GM21528 (cell line): ENCODE measurements around the gene SUPT20H.

ENCODE experiments used
- ATAC-seq: cut with Tn5 transposase; IDR thresholded peaks from one replicate; pipeline ENCODE4 v1.9.1; 2021; ENCODE audit warnings: mild to moderate bottlenecking, moderate library complexity; ENCODE audit not compliant: unreplicated experiment, low FRiP score

Gene SUPT20H

DNA sequence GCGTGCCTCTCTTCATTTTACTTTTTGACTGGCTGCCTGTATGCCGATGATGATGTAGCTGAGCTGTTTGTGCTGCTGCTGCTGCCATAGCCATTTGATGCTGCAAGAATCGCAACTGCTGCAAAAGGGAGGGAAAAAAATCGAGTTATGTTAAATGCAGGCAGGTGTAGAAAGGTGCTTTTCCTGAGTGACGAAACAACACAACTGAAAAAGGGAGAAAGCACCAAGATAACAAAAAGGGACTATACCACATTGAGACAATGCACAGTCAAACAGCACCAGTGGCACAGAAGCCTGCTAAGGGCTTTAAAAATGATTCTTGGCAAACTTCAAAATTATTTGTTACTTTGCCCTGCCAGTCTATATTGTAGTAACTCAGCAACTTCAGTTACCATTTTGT lies 49.8 kb downstream of the SUPT20H start:
- ATAC-seq, result no peak

DNA sequence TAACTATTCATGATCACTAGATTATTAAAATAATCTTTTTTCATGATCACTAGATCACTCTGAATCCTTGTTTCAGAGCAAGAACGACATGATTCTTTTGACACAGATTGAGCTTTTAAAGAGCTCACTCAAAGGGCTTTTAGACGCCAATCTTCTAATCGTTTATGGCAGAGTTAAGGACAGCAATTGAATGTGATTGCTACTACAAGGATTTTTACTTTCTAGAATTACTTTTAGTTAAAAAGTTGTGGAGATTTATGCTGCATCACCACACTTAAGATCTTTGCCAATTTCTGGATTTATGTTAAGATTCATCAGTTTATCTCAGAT lies 57.6 kb downstream of the SUPT20H start:
- no peak for ATAC-seq

DNA sequence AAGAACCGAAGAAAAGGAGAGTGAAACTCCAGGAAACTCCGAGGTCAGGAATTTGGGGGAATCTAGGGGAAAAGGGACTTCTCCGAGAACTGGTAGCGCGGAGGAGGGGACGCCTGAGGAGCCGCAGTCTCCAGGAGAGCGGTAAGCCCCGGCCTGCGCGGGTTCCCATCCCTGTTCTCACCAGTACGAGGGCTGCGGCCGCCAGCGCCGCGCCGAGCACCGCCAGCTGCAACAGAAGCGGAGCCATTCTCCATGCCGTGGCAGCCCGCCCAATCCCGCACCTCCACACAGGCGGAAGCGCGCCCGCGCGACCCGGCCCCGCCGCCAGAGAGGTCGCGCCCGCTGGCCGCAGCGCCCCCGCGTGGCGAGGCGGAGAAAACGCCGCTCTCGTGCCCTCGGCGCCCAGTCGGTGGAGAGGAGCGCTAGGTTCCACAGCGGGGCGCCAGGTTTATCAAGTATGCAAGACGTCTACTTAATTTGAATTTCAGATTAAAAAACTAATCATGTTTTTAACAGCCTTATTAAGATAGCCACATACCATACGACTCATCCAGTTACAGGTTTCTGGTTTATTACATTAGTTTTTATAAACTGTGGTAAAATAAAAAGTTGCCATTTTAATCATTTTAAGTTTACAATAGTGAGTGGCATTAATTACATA lies 60.3 kb downstream of the SUPT20H start, which contains the start of gene ALG5:
ALG5 (minus strand) TSS at position 287 of the 661 bp plus-strand sequence; CDS start at position 247, 40 bp downstream.
- ATAC-seq, result peak; percentile 63

DNA sequence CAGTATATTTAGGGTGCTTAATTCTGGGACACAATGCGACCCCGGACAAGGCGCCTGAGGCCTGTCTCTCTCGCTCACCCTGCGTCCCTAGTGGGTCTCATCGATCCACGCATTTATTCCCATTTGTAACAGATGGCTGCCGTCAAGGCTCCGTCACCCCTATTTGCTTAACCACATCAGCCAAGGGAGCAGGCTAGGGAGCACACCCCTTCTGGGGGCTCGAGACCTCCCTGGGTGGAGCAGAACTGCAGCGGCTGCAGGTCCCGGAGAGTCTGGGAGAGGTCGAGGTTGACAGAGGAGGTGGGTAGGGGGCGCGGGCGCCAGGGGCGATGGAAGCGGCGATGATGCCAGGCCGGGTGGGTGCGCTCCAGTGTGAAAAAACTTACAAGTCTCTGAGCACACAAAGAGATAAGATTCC lies 60.9 kb downstream of the SUPT20H start:
- ATAC-seq, result no peak

DNA sequence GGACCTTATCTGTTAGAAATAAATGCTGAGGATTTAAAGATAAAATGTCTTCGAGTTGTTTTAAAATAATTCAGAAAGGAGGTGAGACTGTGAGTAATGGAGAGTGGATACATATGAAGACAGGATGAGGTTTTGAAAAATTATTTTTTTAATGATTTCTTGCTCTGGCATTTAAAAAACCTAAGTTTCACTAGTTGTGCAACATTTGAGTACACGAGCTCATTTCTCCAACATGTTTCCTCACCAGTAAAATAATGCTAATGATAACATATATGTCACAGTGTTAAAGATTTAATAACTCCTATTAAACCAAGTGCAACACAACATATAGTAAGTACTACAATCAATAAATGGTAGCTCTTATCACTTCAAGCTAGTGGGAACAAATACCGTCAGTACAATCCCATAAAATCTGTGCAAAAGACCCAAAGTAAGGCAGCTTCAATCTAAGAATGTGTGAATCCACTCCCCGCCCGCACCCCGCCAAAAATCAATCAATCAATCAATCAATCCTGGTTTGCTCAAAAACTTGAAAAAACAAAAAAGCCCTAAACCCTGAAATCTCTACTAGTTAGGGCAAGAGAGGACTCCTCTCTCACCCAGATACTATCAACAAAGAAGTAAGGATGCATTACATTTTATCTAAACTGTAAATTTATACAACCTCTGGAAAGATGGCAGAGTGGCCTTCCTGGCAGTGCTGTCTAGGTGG lies 61.6 kb downstream of the SUPT20H start:
- no peak for ATAC-seq

DNA sequence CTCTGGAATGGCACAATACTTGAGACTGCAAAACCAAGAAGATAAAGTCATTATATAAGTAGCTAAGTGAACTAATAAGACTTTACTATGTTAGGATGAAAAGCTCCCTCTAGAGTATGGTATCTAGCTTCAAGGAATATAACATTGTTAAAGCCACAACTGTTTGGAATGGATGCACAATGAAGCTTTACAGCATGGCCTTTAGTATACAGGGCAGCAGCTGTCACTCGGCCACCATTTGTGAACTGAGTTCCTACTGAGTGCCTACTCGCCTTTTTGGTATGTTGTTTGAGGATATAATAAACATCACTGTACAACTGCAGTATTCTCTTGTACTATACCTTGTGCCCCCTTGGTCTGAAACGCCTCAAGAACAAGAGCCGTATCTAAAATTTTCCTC lies 67.1 kb downstream of the SUPT20H start:
- no peak for ATAC-seq

DNA sequence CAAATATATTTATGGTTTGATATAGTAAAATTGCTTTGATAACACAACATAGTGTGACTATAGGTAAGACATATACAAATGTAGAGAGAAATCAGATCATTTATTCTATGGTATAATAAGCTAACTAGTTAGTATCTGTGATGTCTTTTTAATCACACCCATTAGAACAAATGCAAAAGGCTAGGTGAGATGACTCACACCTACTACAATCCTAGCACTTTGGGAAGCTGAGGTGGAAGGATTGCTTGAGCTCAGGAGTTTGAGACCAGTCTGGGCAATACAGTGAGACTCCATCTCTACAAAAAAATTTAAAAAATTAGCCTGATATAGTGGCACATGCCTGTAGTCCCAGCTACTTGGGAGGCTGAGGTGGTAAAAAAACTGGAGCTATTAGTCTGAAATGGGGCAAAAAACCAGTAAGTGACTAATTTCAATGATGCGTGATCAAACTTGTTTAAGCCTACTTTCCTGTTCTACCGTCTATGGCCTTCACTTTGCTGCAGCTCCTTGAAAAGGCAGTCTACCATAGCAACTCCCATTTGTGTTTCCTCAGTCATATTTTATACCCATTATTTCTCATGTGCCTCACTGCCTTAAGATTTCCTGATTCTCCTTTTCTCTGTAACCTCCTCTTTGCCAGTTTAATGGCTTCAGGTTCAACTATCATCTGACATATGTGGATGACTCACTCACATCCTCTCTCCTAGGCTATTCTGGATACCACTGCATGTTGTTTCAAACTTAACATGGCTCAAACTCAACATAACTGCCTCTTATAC lies 72.8 kb downstream of the SUPT20H start:
- no peak for ATAC-seq

DNA sequence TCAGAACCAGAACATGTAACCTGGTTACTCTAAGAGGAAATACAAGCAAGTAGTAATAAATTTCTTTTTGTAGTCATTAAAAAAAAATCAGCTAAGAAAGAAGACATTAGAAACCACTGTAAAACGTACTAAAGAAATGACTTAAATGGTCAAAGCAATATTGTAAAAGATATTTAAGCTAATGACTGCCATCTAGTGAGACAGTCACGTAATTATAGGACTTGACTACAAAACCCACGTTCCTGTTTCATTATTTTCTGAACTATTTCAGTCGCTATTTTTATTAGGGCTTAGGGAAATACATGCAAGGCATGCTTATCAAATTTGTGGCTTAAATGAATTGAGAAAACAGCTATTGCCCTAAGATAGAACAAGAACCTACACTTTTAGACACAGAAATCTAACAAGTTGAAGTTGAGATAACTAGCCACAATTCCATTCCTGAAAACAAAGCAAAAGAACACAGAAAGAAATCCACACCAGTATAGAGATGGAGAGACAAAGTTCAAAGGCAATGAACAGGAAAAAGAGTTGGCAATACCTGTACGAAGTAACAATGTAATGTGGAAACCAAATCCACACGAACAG lies 78.2 kb downstream of the SUPT20H start:
- ATAC-seq, result no peak

DNA sequence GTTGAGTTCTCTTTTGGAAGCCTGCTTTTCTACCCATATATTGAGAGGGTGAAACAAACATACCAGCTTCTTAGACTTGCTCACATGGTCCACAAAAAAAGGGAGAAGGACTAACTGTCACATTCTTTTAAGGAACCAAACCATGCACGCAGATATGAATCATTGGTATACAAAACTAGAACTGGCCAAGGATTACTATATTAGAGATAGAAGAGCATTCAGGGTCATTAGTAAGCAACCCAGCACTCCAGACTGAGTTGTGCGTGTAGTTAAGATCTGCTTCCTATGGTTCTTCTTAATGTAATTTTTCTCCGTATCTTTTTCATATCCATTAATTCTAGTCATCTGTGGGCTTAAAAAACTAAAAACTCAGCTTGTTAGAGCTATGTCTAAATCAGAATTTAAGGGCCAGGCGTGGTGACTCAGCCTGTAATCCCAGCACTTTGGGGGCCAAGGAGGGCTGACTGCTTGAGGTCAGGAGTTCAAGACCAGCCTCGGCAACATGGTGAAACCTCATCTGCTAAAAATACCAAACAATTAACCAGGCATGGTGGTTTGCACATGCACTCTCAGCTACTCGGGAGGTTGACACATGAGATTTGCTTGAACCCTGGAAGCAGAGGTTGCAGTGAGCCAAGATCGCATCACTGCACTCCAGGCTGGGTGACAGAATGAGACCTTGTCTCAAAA lies 80.0 kb downstream of the SUPT20H start:
- ATAC-seq, result no peak

DNA sequence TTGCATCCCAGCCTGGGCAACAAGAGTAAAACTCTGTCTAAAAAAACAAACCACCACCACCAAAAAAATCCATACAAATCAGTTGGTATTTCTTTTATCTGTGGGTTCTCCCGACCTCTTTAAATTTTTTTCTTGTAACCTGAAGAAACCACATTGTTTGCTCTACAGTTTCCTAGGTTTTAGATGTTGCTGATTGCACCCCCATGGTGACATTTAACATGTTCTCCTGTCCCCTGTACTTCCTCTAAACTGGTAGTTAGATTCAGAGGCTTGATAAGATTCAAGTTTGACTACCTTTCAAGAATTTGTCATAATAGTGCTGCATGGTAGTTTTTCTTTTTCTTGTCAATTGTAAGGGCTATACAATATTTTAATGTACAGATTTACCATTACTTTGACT lies 84.3 kb downstream of the SUPT20H start:
- no peak for ATAC-seq

DNA sequence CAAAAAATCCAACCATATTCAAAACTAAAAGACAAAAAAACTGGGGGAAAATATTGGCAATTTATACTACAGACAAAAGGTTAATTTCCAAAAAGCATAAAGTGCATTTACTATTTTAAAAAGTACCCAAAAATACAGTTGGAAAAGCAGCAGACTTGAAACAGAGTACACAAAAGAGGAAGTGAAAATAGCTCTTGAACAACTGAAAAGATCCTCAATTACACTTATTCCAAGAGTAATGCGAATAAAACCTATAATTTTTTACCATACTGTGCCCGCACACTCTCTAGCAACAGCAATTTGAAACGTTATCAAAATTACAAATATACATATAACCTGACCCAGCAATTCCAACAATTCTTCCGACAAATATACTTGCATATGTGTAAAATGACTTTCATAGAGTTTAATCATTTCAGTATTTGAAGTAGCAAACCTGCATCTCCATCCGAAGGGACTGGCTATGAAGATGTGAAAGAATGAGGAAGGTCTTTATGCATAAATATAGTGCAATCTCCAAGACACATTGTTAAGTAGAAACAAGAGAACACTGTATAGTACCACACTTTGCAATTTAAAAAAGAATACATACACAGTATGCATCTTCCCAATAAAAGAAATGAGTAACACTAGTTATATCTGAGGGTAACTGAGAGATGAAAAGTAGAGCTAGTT lies 85.7 kb downstream of the SUPT20H start:
- ATAC-seq, result peak; percentile 85

DNA sequence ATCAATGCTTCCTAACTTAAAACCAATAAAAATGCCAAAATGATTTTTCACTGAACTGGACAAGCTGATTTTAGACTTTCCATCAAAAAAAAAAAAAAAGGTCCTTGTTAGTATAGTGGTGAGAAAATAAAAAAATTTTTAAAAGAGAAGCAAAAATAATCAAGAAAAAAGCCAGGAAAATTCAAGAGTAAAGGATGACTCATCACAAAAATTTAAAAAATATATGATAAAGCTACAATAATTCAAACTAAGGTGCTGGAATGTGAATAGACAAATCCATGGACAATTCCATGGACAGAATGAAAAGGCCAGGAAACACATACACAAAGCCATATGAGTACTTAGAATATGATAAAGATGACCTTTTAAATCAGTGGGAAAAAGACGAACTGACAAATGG lies 86.5 kb downstream of the SUPT20H start:
- ATAC-seq, result no peak

DNA sequence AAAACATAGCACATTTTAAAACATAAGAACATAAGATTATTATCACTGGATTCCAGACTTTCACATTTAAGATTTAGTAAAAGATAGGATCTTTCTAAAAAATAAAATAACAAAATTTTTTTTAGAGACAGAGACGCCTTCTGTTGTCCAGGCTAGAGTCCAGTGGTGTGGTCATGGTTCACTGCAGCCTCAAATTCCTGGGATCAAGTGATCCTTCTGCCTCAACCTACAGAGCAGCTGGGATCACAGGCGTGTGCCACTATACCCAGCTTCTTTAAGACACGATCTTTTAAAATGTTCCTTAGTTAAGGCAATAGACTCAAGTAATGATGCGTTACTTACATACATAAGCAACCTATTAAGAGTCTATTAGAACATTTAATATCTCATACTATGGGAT lies 93.1 kb downstream of the SUPT20H start:
- ATAC-seq, result no peak

DNA sequence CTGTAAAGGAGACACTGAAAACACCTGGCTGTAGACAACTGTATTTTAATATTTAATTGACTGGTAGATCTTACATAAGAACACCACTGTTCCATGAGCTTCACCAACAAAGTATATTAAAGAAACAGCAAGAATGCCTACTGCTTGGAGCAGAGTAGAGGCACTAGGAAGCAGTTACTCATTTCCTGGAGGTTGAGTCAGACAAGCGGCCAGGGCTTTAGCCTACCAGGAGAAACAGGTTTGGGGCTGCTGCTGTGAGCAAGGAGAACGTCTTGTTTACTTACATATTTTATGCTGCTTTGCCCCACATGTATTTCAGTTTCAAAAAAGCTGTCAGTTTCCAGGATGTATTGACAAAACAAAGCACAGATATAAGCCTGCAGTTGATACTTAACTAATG lies 93.7 kb downstream of the SUPT20H start:
- no peak for ATAC-seq

DNA sequence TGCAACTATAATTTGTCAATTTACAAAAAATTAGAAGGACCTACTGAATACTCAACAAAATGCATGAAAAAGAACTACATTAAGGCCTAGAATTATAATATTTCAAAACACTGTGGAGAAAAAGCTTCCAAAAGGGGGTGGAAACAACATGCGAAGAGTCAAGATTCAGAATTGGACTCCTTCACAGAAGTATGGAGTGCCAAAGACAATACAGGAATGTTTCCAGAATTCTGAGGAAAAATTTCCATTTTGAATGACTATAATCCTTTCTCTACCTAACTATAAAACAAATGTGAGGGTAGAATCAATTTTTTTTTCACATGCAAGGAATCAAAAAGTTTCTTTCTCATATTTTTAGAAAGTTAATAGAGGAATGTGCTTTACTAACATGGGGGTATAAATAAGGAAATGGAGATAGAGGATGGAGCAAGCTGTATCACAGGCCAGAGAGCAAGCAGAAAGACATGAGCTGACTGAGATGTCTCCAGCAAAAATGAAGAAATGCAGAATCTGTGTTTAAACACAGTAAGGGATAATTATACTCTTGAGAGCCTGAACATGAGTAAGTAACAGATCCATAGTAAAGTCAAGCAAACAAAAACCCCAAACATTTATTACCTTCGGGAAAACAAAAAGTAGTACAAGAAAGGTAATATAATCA lies 99.9 kb downstream of the SUPT20H start:
- ATAC-seq, result no peak
